ENCODE results near the gene LCN6. TPM values are rescaled to one million over a fixed set of nuclear protein-coding genes. Genes with fewer than 3 reads are reported as not detected.
A peak's percentile ranks its signal among the peaks of the same experiment; 100 is the strongest.

The LCN6 gene
- total RNA-seq, 6 experiments from 2014 or later = not detected

- no peak for DNase-seq
- peaks cover 8% of the 10 kb centered on the region; the same call in 1 of the 2 replicates for H3K27me3 Mint-ChIP-seq (ENCODE audit: insufficient read depth)
- no peak overlapping the region for H3K27ac Mint-ChIP-seq
- H3K4me1 Mint-ChIP-seq (ENCODE audit: low read depth) = peaks cover 9% of the 10 kb centered on the region; the same call in 1 of the 2 replicates
- H3K36me3 Mint-ChIP-seq (ENCODE audit: low read depth) = no peaks in the 10 kb centered on the region
- no peak for TF ChIP-seq CTCF (IDR thresholded peaks at IDR 0.05)
- H3K9me3 Mint-ChIP-seq = no peaks in the 10 kb centered on the region
- no peak overlapping the region for H3K4me3 Mint-ChIP-seq
Measured at GRCh38 chr9:136733611-136734010, 14.7 kb downstream of the LCN6 start.

GRCh38 chr9:136732444-136733178, 15.7 kb downstream of the LCN6 start:
- TF ChIP-seq CTCF (IDR thresholded peaks at IDR 0.05) = no peak
- H3K27ac Mint-ChIP-seq = no peak overlapping the region

GRCh38 chr9:136729926-136730325, 18.4 kb downstream of the LCN6 start:
- Mint-ChIP-seq H3K36me3 (ENCODE audit: low read depth) (peaks cover 15% of the 10 kb centered on the region), H3K9me3 (peaks cover 5% of the 10 kb centered on the region; the same call in 1 of the 2 replicates), H3K27ac (no peak overlapping the region), H3K27me3 (ENCODE audit: insufficient read depth) (peaks cover 12% of the 10 kb centered on the region), H3K4me3 (peak overlapping the region; percentile 11; the same call in 1 of the 2 replicates), H3K4me1 (ENCODE audit: low read depth) (peaks cover 25% of the 10 kb centered on the region)
- DNase-seq = no peak
- TF ChIP-seq CTCF (IDR thresholded peaks at IDR 0.05) = no peak

More at GRCh38 chr9:136732444-136733178, 15.7 kb downstream of the LCN6 start:
- Mint-ChIP-seq H3K27me3 (ENCODE audit: insufficient read depth) (peaks cover 8% of the 10 kb centered on the region), H3K9me3 (peaks cover 1% of the 10 kb centered on the region; the same call in 1 of the 2 replicates), H3K4me3 (no peak overlapping the region), H3K4me1 (ENCODE audit: low read depth) (peaks cover 9% of the 10 kb centered on the region; the same call in 1 of the 2 replicates), H3K36me3 (ENCODE audit: low read depth) (0 out of 2 replicates have a peak, but pooled peaks cover under 1% of the 10 kb centered on the region)
- no peak for DNase-seq

- H3K36me3 Mint-ChIP-seq (ENCODE audit: low read depth) = peaks cover 21% of the 10 kb centered on the region
- DNase-seq = no peak
- H3K27ac Mint-ChIP-seq = no peak overlapping the region
- peaks cover 12% of the 10 kb centered on the region for H3K27me3 Mint-ChIP-seq (ENCODE audit: insufficient read depth)
- peak overlapping the region; percentile 74 for H3K4me3 Mint-ChIP-seq
- peaks cover 5% of the 10 kb centered on the region; the same call in 1 of the 2 replicates for H3K9me3 Mint-ChIP-seq
- no peak for TF ChIP-seq CTCF (IDR thresholded peaks at IDR 0.05)
- peaks cover 30% of the 10 kb centered on the region for H3K4me1 Mint-ChIP-seq (ENCODE audit: low read depth)
Measured at GRCh38 chr9:136729144-136729543, 19.2 kb downstream of the LCN6 start.

GRCh38 chr9:136728548-136729123, 19.7 kb downstream of the LCN6 start:
- peaks cover 11% of the 10 kb centered on the region for H3K27me3 Mint-ChIP-seq (ENCODE audit: insufficient read depth)
- H3K36me3 Mint-ChIP-seq (ENCODE audit: low read depth) = peaks cover 26% of the 10 kb centered on the region

More at GRCh38 chr9:136728548-136729123, 19.7 kb downstream of the LCN6 start:
- Mint-ChIP-seq H3K4me3 (peak overlapping the region; percentile 74), H3K4me1 (ENCODE audit: low read depth) (peaks cover 35% of the 10 kb centered on the region), H3K27ac (no peak overlapping the region), H3K9me3 (peaks cover 5% of the 10 kb centered on the region; the same call in 1 of the 2 replicates)
- DNase-seq = peak; percentile 27
- TF ChIP-seq CTCF (IDR thresholded peaks at IDR 0.05) = no peak

Data from HFFc6 (cell line).